ENCODE results near the gene CAPSL.

- TF ChIP-seq EZH2 (IDR thresholded peaks at IDR 0.05; ENCODE audit: insufficient read depth, poor library complexity, severe bottlenecking) (no peak), EZH2phosphoT487 (IDR thresholded peaks at IDR 0.05; ENCODE audit: insufficient read depth, low read depth) (no peak)
These were observed 48.1 kb downstream of the CAPSL start for GRCh38 chr5:35890021-35891020.
